CD8-positive, alpha-beta memory T cell (primary cell): Measurements from ENCODE around the gene SLC35A5. TPM values are rescaled to one million over a fixed set of nuclear protein-coding genes. Genes with fewer than 3 reads are reported as not detected.

Source experiments
- CTCF ChIA-PET: fragments of 350-600 bp; sonication (Branson Sonifier 250); formaldehyde crosslinking; loops from one replicate; lab custom pipeline; 2021; ENCODE audit warnings: antibody characterized with exemption; lab: Charles Lee
- POLR2A ChIA-PET: fragments of 350-600 bp; sonication (Branson Sonifier 250); formaldehyde crosslinking; loops from one replicate; lab custom pipeline; 2021; ENCODE audit warnings: antibody characterized with exemption; lab: Charles Lee
- DNase-seq, 5 donors: peaks; one replicate each; pipeline versions ENCODE4 v3.0.0 to v3.0.0-alpha.2; 2020 to 2022; ENCODE audit warnings: mixed read lengths in 1 of 5
- H3K27ac ChIP-seq: one replicate; pipeline ENCODE4 v1.7.0; 2013; ENCODE audit warnings: low read depth, mild to moderate bottlenecking, low read length, moderate library complexity
- H3K27me3 ChIP-seq: 2 replicates; pipeline ENCODE4 v1.7.0; 2013; ENCODE audit warnings: low read length, mild to moderate bottlenecking; ENCODE audit not compliant: insufficient read depth, poor library complexity, severe bottlenecking
- H3K36me3 ChIP-seq: 2 replicates; pipeline ENCODE4 v1.7.0; 2013; ENCODE audit warnings: mild to moderate bottlenecking, low read length, moderate library complexity; ENCODE audit not compliant: insufficient read depth
- H3K4me1 ChIP-seq: 2 replicates; pipeline ENCODE4 v1.7.0; 2013; ENCODE audit warnings: mild to moderate bottlenecking, low read length, moderate library complexity; ENCODE audit not compliant: insufficient read depth
- H3K4me3 ChIP-seq: 2 replicates; pipeline ENCODE4 v1.7.0; 2013; ENCODE audit warnings: mild to moderate bottlenecking, low read length
- H3K9me3 ChIP-seq: 2 replicates; pipeline ENCODE4 v1.7.0; 2013; ENCODE audit warnings: mild to moderate bottlenecking, low read length
- H3K27ac Mint-ChIP-seq, 8 donors: one replicate each; pipeline ENCODE4 v1.8.0; 2020 to 2021; ENCODE audit warnings: mixed read lengths in 8 of 8, mild to moderate bottlenecking in 6 of 8, inconsistent platforms in 3 of 8, moderate library complexity in 3 of 8
- H3K27me3 Mint-ChIP-seq, 2 donors: one replicate each; pipeline ENCODE4 v1.8.0; 2020 to 2021; ENCODE audit warnings: mixed read lengths in 2 of 2, mild to moderate bottlenecking in 1 of 2, moderate library complexity in 1 of 2
- H3K36me3 Mint-ChIP-seq, 3 donors: one replicate each; pipeline ENCODE4 v1.8.0; 2020 to 2021; ENCODE audit warnings: mixed read lengths in 3 of 3, inconsistent platforms in 1 of 3, mild to moderate bottlenecking in 1 of 3
- H3K4me1 Mint-ChIP-seq, 3 donors: one replicate each; pipeline ENCODE4 v1.8.0; 2020 to 2021; ENCODE audit warnings: mixed read lengths in 3 of 3, inconsistent platforms in 1 of 3, mild to moderate bottlenecking in 1 of 3
- H3K4me3 Mint-ChIP-seq, 7 donors: one replicate each; pipeline ENCODE4 v1.8.0; 2020 to 2021; ENCODE audit warnings: mixed read lengths in 7 of 7, mild to moderate bottlenecking in 6 of 7, moderate library complexity in 4 of 7, inconsistent platforms in 2 of 7
- H3K9me3 Mint-ChIP-seq, 5 donors: one replicate each; pipeline ENCODE4 v1.8.0; 2020 to 2022; ENCODE audit warnings: mixed read lengths in 5 of 5, mild to moderate bottlenecking in 3 of 5, moderate library complexity in 2 of 5, inconsistent platforms in 1 of 5
- polyA plus RNA-seq: library from polyadenylated mRNA; unstranded; fragments of 300-500 nt; fragmentation: Illumina TruSeq; gene quantifications from one replicate; pipeline ENCODE4 v1.2.3, GENCODE V29; 2021
- total RNA-seq, 2 experiments: library from RNA; stranded (reverse); gene quantifications; one replicate each; pipeline ENCODE4 v1.2.3, GENCODE V29; 2021

SLC35A5 gene
- total and polyA plus RNA-seq, 3 experiments from 2014 or later: 18.3 to 25.1 (median 19.8) TPM

- ChIA-PET POLR2A (no interaction called here), CTCF (no interaction called here)
- Mint-ChIP-seq H3K9me3 (no peaks in the 10 kb centered on the region), H3K4me3 (no peak overlapping the region), H3K4me1 (peaks cover 0 to 8% (median 6%) of the 10 kb centered on the region in 3 donors), H3K27ac (no peak overlapping the region), H3K27me3 (peaks cover 0 to 1% of the 10 kb centered on the region in 2 donors), H3K36me3 (peaks cover 5 to 14% (median 12%) of the 10 kb centered on the region in 3 donors)
- Histone ChIP-seq H3K36me3 (no peaks in the 10 kb centered on the region), H3K27me3 (no peaks in the 10 kb centered on the region), H3K9me3 (no peaks in the 10 kb centered on the region), H3K4me3 (no peak overlapping the region), H3K27ac (no peak overlapping the region), H3K4me1 (no peaks in the 10 kb centered on the region)
- no peak for DNase-seq
These were observed 36.9 kb downstream of the SLC35A5 start for GRCh38 chr3:112598731-112599130.

GRCh38 chr3:112602217-112602838 lies 40.5 kb downstream of the SLC35A5 start:
- no peaks in the 10 kb centered on the region for H3K9me3 Mint-ChIP-seq
- Histone ChIP-seq H3K27ac (no peak overlapping the region), H3K9me3 (no peaks in the 10 kb centered on the region), H3K36me3 (no peaks in the 10 kb centered on the region), H3K4me3 (no peak overlapping the region), H3K27me3 (no peaks in the 10 kb centered on the region), H3K4me1 (no peaks in the 10 kb centered on the region)
- peaks cover 8 to 15% (median 14%) of the 10 kb centered on the region in 3 donors for H3K4me1 Mint-ChIP-seq
- H3K36me3 Mint-ChIP-seq: peaks cover 2 to 4% (median 3%) of the 10 kb centered on the region in 3 donors
- no peak for DNase-seq
- H3K4me3 Mint-ChIP-seq: no peak overlapping the region
- ChIA-PET CTCF (no interaction called here), POLR2A (no interaction called here)
- H3K27ac Mint-ChIP-seq: peak overlapping the region in 1 of 8 donors; percentile 31
- peaks cover 0 to 1% of the 10 kb centered on the region in 2 donors for H3K27me3 Mint-ChIP-seq

DNA sequence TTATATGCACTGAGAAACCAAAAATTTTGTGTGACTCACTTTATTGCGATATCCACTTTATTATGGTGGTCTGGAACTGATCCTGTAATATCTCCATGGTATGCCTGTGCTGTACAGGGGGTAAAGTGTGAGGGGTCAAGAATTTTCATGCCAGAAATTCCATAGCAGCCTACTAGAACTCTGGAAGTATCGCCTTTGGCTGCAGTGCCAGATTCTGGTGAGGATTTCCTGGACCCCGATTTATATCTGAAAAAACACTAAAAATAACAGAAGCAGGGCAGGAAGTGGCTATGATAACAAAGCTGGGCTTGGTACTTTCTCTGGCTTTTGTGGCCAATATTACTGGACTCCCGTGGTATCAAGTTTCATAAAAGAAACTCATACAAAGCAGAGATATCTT lies 42.7 kb downstream of the SLC35A5 start:
- Histone ChIP-seq H3K4me1 (no peaks in the 10 kb centered on the region), H3K9me3 (no peaks in the 10 kb centered on the region), H3K27me3 (no peaks in the 10 kb centered on the region), H3K36me3 (no peaks in the 10 kb centered on the region), H3K27ac (no peak overlapping the region), H3K4me3 (no peak overlapping the region)
- DNase-seq: no peak
- Mint-ChIP-seq H3K27me3 (peaks cover 3 to 4% of the 10 kb centered on the region in 2 donors), H3K36me3 (no peaks in the 10 kb centered on the region), H3K27ac (no peak overlapping the region), H3K4me3 (no peak overlapping the region), H3K4me1 (peaks cover 8 to 15% (median 14%) of the 10 kb centered on the region in 3 donors), H3K9me3 (no peaks in the 10 kb centered on the region)
- ChIA-PET POLR2A (no interaction called here), CTCF (no interaction called here)

GRCh38 chr3:112605285-112605684 lies 43.4 kb downstream of the SLC35A5 start:
- no peak for DNase-seq
- no peak overlapping the region for H3K27ac ChIP-seq
- no peaks in the 10 kb centered on the region for H3K27me3 ChIP-seq
- no peaks in the 10 kb centered on the region for H3K9me3 Mint-ChIP-seq
- H3K4me3 ChIP-seq: no peak overlapping the region
- no peaks in the 10 kb centered on the region for H3K36me3 ChIP-seq
- H3K9me3 ChIP-seq: no peaks in the 10 kb centered on the region
- POLR2A ChIA-PET: no interaction called here
- CTCF ChIA-PET: no interaction called here
- H3K4me3 Mint-ChIP-seq: no peak overlapping the region
- H3K4me1 ChIP-seq: no peaks in the 10 kb centered on the region
- H3K27me3 Mint-ChIP-seq: peaks cover 3 to 4% of the 10 kb centered on the region in 2 donors
- H3K27ac Mint-ChIP-seq: no peak overlapping the region
- H3K4me1 Mint-ChIP-seq: peaks cover 8 to 15% (median 14%) of the 10 kb centered on the region in 3 donors
- H3K36me3 Mint-ChIP-seq: no peaks in the 10 kb centered on the region

- no peaks in the 10 kb centered on the region for H3K9me3 Mint-ChIP-seq
These were observed 44.3 kb downstream of the SLC35A5 start for GRCh38 chr3:112606098-112606497.

GRCh38 chr3:112607863-112608262 lies 46.0 kb downstream of the SLC35A5 start:
- Histone ChIP-seq H3K4me1 (no peaks in the 10 kb centered on the region), H3K36me3 (no peaks in the 10 kb centered on the region), H3K27ac (no peak overlapping the region), H3K27me3 (no peaks in the 10 kb centered on the region), H3K9me3 (no peaks in the 10 kb centered on the region), H3K4me3 (no peak overlapping the region)
- Mint-ChIP-seq H3K4me3 (no peak overlapping the region), H3K36me3 (peaks cover 0 to 2% (median 0%) of the 10 kb centered on the region in 3 donors), H3K27me3 (peaks cover 4% of the 10 kb centered on the region in 2 donors), H3K4me1 (peaks cover 7 to 8% (median 8%) of the 10 kb centered on the region in 3 donors), H3K9me3 (no peaks in the 10 kb centered on the region), H3K27ac (peak overlapping the region in 1 of 8 donors; percentile 3)
- ChIA-PET CTCF (interaction anchor here (0.8 kb wide), 1 partner anchor 27 kb away, joined by 3 read pairs; no protein-coding TSS in a partner anchor), POLR2A (interaction anchor here (1.1 kb wide), 1 partner anchor 26 kb away, joined by 3 read pairs; no protein-coding TSS in a partner anchor)
- no peak for DNase-seq

More at GRCh38 chr3:112606098-112606497, 44.3 kb downstream of the SLC35A5 start:
- ChIA-PET CTCF (no interaction called here), POLR2A (no interaction called here)
- no peaks in the 10 kb centered on the region for H3K27me3 ChIP-seq
- H3K9me3 ChIP-seq: no peaks in the 10 kb centered on the region
- no peak overlapping the region for H3K27ac Mint-ChIP-seq
- H3K4me1 ChIP-seq: no peaks in the 10 kb centered on the region
- no peaks in the 10 kb centered on the region for H3K36me3 Mint-ChIP-seq
- no peak overlapping the region for H3K4me3 Mint-ChIP-seq
- no peak for DNase-seq
- H3K36me3 ChIP-seq: no peaks in the 10 kb centered on the region
- H3K4me3 ChIP-seq: no peak overlapping the region
- H3K27ac ChIP-seq: no peak overlapping the region
- H3K27me3 Mint-ChIP-seq: peaks cover 3 to 4% of the 10 kb centered on the region in 2 donors
- peaks cover 8 to 15% (median 14%) of the 10 kb centered on the region in 3 donors for H3K4me1 Mint-ChIP-seq

DNA sequence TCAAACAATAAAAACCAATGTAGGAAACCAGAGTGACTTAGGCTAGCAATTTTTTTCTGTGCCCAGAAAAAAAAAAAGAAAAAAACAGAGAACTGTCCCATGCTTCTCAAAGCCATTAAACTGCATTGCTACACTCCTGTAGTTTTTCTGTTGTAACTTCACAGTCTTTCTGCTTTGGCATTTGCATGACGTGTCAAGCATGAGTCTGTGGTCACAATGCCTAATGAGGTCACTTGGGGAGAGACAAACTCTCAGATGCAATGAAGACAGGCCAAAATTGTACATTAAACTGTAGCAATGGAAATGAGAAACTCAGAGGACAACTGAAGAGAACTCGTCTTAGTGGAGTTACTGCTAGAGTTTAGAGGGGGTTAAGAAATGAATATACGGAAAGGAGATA lies 48.3 kb downstream of the SLC35A5 start:
- no peak for DNase-seq
- Mint-ChIP-seq H3K36me3 (peaks cover 0 to 2% (median 0%) of the 10 kb centered on the region in 3 donors), H3K27me3 (peaks cover 4 to 6% of the 10 kb centered on the region in 2 donors), H3K4me3 (no peak overlapping the region), H3K27ac (no peak overlapping the region), H3K9me3 (no peaks in the 10 kb centered on the region), H3K4me1 (peaks cover 0 to 2% (median 1%) of the 10 kb centered on the region in 3 donors)
- ChIA-PET CTCF (no interaction called here), POLR2A (no interaction called here)
- Histone ChIP-seq H3K27me3 (no peaks in the 10 kb centered on the region), H3K27ac (no peak overlapping the region), H3K36me3 (no peaks in the 10 kb centered on the region), H3K9me3 (no peaks in the 10 kb centered on the region), H3K4me1 (no peaks in the 10 kb centered on the region), H3K4me3 (no peak overlapping the region)

DNA sequence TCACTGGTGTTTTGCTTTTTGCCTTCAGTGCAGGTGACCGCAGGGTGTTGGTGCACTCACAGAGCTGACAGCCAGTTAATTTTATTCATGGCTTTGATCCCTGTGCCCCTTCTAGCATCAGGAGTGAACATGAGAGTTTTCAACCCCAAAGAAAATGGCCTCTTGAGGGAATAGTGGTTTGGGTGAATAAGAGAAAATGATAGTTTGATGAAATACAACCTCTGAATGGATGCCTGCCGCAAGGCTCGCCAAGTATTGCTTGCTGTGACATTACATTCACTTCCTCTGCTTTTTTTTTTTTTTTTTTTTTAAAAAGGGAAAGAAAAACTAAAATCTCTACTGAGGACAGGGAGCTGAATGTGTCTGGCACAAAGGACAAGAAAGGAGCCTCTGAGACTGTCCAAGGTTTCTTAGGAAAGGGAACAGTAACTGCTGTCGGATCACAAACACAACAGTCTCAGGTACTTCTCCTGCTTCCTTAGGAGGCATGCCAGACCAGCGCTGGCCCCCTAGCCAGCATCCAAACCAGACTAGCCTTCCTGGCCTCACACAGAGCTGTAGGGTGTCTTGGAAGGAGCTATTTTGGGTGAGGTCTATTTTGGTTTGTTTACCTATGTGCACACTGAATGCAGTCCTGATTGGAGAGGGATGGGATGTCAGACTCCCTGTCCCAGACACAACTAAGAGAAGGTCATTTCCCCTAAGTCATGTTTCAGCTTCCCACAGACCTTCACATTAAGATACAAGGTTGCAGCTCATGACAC lies 50.1 kb downstream of the SLC35A5 start:
- no peaks in the 10 kb centered on the region for H3K9me3 Mint-ChIP-seq
- Histone ChIP-seq H3K9me3 (no peaks in the 10 kb centered on the region), H3K27me3 (no peaks in the 10 kb centered on the region), H3K36me3 (no peaks in the 10 kb centered on the region), H3K4me3 (no peak overlapping the region), H3K27ac (no peak overlapping the region), H3K4me1 (no peaks in the 10 kb centered on the region)
- no peak for DNase-seq
- H3K27me3 Mint-ChIP-seq: peaks cover 4 to 6% of the 10 kb centered on the region in 2 donors
- no peaks in the 10 kb centered on the region for H3K4me1 Mint-ChIP-seq
- ChIA-PET CTCF (no interaction called here), POLR2A (interaction anchor here (0.7 kb wide), 1 partner anchor 469 kb away, joined by 7 read pairs; no protein-coding TSS in a partner anchor)
- H3K27ac Mint-ChIP-seq: no peak overlapping the region
- peaks cover 0 to 2% (median 0%) of the 10 kb centered on the region in 3 donors for H3K36me3 Mint-ChIP-seq
- H3K4me3 Mint-ChIP-seq: no peak overlapping the region
